COR-L47 (cell line): ENCODE measurements around the gene ZBTB6.
A peak's percentile ranks its signal among the peaks of the same experiment; 100 is the strongest.

Experiments
- DNase-seq: peaks from one replicate; lab custom pipeline; 2025; lab: John Stamatoyannopoulos, UW

ZBTB6 gene, protein sequence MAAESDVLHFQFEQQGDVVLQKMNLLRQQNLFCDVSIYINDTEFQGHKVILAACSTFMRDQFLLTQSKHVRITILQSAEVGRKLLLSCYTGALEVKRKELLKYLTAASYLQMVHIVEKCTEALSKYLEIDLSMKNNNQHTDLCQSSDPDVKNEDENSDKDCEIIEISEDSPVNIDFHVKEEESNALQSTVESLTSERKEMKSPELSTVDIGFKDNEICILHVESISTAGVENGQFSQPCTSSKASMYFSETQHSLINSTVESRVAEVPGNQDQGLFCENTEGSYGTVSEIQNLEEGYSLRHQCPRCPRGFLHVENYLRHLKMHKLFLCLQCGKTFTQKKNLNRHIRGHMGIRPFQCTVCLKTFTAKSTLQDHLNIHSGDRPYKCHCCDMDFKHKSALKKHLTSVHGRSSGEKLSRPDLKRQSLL

DNA sequence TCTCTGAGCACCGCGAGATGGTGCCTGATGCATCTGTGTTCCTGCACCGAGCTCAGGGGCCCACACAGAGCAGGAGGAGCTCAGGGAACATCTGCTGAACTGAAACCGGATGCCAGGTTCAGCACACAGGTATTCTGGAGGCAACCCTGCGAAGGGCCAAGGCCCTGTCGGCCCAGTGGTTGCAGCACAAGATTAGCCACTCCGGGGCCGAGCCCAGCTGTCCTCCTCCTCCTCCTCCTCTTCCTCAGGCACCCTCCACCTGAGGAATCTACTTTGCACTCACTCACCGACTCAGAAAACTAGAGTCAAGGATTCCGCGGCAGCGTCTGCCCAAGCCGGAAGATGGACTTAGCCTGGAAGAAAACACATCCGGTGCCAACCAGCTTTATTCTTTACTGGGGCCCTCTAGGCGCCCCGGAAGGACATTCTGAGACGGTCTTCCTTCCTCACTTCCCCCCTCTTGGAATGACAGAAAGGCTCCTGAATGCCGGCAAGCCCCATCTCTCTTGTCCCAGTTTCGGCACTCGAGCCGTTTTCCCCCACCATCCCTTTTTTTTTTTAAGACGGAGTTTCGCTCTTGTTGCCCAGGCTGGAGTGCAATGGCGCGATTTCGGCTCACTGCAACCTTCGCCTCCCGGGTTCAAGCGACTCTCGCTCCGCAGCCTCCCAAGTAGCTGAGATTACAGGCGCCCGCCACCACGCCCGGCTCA is at the start of gene ZBTB6:
TSS of gene ZBTB6 (minus strand) at position 360 of the 710 bp plus-strand sequence. CDS start 1,251 bp downstream, outside the sequence.
- DNase-seq: peak; percentile 82

DNA sequence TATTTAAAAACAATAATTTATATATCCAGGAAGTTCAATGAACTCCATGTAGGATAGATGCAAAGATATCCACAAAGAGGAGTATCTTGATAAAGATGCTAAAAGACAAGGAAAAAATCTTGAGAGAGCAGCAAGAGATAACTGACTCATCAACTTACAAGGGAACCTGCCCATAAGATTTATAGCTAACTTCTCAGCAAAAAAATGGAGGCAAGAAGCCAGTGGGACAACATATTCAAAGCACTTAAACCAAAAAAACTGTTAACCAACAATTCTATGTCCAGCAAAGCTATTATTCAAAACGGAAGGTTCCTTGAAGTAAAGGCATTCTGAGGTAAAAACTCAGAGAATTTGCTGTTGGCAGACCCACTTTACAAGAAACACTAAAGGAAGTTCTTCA is 48.0 kb upstream of the ZBTB6 start:
- DNase-seq: no peak

DNA sequence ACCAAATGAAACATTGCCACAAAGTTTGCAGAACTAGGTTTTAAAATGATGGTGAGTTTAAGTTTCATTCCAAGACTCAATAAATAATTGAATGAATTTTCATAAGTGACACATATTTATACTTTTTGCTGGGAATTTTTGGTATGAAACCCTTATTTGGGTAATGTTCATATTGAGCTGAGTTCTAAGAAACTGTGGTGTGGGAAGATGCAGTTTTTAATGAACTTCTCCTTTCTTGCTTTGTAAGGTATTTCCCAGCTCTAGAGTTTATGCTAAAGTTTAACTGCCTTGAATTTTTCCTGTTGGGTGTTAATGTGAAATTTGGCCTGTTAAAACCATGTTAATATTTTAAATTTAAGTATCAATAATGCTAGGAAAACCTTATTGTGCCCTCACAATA is 42.8 kb upstream of the ZBTB6 start:
- no peak for DNase-seq

DNA sequence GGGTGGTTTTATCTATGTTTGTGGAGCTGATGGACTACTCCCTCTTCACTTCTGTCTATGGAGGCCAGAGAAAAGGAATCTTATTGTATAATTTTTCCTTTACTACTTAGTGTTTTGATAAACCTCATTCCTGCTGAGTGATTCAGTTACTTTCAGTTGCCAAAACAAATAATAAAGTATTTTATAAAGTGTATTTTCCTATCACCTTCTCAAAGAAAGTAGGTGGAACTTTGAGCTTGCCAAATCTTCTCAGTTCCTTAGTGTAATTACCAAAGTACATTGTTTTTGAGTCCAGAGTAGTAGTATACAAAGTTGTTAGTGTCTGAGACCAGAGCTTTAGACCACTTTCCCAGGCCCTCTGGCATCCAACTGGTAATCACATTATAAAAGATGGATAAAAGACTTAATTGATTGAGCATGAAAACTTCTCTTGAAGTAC is 41.1 kb upstream of the ZBTB6 start:
- no peak for DNase-seq

DNA sequence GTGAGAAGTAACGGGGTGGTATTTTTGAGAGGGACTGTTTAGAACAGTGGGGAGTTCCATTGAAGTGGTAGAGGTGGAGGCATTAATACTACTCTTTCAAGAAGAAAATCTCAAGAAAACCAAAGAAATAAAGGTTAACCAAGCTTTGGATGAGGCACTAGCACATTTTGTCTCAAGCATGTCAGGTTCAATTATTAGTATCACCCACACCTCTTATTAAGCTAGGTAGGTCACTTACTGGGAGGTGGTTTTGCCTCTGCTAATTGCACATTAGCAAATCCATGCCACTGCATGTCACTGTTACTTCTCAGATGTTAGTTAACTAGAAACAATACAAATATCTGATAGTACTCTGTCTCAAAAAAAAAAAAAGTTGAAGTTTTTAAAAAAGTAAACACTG is 37.9 kb upstream of the ZBTB6 start:
- no peak for DNase-seq

DNA sequence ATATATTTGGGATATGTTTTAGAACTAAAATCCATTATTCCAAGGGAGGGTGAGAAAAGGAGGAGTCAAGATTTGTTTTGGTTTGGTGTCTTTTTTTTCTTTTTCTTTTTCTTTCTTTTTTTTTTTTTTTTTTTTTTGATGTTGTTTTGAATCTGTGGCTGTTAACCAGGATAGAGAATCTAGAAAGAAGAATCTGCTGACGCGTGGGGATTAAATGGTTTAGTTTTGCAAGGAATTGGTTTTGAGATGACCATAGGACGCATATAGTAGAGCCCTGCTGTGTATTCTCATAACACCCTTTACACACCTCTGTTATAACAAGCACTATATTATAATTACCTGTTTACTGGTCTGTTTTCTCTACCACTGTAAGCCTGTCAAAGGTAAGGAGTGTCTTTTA is 37.1 kb upstream of the ZBTB6 start:
- no peak for DNase-seq

DNA sequence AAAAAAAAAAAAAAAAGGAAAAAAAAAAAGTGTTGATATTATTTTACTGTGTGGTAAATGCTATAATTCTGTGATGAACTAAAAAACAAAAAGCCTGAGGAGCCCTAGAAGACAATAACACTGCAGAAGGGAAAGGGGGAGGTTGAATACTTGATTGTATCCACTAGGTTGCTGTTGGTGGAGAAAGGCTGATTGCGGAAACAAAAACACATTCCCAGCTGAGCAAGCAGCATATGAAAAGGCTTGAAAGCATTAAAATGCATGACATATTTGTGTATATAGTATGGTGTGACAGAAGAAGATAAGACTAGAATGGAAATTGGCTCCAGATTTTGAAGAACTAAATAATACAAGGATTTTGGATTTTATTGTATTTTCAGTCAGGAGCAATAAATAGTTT is 36.6 kb upstream of the ZBTB6 start:
- no peak for DNase-seq

DNA sequence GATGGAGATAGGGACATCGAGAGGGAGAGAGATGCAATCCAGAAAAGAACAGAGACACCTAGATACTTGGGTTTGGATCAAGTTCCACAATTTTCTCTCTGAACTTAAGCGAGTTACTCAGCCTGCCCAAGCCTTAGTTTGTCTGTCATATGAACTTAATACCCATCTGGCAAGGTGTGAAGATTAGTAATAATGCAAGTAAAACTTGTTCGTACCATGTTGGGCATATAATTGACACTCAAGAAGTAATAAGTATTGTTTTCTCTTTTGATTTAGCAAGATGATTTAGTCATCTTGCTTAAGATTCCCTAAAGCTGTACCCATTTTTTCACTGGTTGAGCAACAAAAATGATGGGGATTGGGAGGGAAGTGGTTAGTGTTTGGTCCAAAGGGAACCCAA is 35.2 kb upstream of the ZBTB6 start:
- no peak for DNase-seq

DNA sequence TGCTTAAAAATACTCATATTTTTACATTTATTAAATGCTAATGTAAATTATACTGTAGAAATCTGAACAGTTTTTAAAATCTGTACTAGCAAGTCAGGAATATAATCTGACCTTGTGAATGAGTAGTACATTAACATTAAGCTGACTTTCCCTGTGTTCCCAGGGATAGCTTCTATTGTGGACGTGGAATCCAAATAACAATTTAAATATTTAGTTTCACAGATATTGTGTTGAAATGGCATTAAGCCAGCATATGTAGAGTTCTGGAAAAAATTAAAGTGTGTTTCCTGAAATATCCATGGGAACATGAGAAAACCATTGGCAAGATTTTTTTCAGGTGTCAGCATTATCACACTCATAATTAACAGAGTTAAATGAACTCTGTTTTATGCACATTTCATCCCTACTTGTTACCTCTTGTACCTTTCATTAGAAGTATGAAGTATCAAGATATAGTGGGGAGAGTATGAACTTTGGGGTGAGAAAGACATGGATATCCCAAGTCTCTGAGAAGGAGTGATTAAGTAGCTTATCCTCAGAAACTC is 33.4 kb upstream of the ZBTB6 start:
- DNase-seq: no peak

DNA sequence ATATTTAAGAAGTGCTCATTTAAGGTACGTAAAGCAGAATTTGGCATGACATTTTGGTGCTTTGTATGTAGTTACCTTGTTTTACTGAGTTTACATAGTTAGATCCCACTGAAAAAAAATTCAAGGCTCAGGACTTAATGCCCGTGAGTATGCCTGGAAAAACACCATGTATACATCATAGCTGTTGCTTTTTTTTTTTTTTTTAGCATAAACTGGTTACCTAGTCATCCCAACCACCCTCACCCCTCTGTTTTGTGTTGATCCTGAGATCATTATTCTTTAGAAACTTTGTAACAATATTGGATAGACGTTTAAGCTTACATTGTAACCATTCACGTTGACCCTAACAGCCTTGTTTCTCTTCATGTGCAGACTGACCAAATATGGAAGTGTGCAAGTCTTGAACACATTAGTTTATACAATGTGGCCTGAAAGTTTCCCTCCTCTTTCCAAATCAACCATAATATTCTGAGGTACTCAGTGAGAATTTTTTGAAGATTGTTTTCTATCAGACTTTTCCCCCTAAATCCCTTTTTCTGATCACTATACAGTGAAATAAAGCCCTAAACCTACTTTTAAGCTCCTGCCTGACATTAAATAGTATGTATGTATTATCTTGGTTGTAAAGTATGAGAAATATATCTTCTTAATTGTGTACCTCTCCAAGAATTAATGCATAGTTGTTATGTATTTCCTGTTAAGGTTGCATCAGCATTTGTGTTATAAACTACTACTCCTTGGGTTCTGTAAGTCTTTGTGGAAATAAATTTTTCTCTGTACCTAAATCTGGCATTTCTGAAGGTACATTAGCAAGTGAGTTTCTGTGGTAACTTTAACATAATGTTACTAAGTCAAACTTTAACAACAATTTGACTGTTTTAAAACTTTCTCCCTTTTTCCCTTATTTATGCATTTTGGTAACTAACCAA is 32.1 kb upstream of the ZBTB6 start:
- no peak for DNase-seq

DNA sequence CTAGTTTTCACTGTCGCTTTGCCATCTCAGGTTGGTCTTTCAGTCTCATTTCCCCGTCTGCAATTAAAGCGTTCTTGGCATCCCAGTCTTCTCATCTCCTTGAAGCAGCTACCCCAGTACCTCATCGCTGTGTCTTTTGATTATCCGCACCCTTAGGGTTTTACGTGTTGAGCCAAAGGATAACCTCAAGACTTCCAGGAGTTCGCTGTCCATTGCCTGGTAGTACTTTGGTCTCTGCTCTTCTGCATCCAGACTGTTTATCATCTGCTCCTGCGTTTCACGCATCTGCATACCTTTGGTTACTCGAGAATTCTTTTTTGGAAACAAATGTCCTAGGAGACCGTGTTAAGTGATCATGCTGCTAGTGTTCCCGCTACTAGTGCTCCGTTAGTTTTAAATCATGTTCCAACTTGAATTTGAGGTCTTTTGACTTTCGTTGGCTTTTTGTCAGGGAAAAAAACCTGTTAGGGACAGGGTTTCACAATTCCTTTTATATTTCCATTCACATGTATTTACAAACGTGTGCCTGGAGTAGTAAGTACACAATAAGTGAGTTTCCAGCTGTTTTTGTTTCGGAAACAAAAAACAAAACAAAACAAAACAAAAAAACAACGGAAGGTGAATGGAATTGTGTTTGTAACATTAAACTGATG is 28.6 kb upstream of the ZBTB6 start:
- DNase-seq: no peak

DNA sequence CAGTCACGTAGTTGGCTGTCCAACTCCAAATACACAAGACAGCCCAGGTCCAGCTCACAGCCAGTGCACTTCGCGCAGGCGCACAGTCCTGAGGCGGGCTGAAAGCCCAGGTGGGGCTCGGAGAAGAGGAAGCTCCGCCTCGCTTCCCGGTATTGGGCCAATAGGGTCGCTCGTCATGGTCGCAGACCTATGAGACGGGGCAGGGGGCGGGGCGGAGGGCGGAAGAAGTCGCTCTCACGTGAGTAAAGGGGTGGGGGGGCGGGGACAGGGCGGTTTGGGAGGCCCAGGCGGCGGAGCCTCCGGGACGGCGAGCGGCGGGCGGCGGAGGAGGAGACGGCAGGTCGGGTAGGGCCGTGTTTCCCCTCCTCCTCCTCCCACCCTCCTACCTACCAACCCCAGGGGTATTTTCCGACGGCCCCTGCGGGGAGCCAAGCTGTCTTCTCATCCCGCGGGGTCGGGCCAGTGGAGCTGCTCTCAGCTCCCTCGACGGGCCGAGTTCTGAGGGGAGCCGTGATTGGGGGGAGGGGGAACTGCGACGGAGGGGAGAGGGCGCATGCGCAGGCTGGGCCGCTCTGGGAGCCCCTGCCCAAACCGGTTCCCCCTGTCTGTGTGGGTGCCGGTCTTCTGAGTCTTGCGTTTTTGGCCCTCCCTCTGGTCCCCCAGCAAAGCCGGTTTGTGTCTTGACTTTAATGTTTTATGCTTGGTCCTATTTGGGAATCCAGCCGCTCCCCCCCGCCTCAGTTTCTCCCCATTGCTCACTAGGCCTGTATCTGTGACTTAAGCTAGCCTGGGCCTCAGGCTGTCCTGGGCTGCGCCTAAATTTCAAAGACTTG is 27.8 kb upstream of the ZBTB6 start, which contains the start of gene RABGAP1:
TSS of gene RABGAP1 (plus strand) at position 272 of the 833 bp plus-strand sequence. CDS start 16,040 bp downstream, outside the sequence.
- peak; percentile 99 for DNase-seq

DNA sequence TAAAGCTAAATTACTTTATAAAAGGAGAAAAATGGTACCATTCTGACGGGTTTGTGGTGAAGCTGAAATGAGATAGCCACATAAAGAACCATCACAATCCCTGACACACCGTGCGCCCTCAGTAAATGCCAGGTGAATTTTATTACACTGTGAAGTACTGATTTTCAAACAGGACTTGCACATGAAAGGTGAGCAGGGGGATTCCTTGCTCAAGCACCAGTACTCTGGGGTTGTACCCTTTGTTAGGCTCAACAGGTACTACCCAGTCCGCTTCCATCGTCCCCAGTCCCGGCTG is 27.3 kb upstream of the ZBTB6 start:
- DNase-seq: no peak

DNA sequence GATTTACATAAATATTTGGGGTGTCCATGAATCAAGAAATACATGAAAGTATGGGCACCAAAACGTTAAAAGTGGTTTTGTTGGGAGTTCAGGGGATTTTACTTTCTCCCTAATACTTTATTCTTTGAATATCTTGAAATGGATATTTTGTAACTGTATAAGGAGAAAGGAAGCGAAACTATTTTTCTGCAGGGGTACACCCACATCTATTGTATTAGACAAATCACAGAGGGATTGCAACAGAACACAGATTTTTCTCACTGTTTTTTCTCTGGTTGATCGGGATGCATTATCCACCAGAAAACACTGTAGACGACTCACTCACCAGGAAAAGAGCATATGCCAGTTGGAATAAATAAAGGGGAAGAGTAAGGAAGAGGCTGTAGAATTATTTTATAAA is 26.5 kb upstream of the ZBTB6 start:
- DNase-seq: no peak

DNA sequence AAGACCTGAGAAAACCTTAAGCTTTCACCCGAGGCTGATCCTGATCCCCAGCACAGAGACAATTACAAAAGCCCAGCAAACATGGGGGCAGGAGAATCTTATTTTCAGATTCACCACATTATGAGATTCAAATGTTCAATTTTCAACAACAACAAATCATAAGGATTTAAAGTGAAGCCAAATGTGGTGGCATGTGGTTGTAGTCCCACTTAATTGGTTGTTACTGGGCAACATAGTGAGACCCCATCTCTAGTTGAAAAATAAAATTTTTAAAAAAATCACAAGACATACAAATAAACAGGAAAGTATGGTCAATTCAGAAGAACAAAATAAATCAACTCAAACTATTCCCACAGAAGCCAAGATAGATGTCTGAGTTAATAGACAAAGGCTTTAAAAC is 23.8 kb upstream of the ZBTB6 start:
- no peak for DNase-seq

DNA sequence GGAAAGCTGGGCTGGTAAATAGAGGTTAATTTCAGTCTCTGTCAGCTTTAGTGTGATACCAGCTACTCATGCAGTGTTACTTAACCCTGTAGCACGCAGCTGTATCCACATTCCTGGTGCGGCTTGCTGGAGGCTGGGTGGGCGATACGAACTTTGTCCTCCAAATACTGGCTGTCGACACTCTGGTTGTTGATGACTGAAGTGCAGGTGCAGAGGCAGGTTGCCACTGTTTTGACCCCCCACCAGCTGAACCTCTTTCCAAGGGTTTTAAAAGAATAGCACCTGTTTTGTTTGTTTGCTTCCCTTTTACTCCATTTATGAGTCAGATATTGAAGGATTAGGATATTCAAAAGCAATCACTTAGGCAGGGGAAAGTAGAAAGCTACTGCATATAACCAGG is 23.3 kb upstream of the ZBTB6 start:
- DNase-seq: no peak

DNA sequence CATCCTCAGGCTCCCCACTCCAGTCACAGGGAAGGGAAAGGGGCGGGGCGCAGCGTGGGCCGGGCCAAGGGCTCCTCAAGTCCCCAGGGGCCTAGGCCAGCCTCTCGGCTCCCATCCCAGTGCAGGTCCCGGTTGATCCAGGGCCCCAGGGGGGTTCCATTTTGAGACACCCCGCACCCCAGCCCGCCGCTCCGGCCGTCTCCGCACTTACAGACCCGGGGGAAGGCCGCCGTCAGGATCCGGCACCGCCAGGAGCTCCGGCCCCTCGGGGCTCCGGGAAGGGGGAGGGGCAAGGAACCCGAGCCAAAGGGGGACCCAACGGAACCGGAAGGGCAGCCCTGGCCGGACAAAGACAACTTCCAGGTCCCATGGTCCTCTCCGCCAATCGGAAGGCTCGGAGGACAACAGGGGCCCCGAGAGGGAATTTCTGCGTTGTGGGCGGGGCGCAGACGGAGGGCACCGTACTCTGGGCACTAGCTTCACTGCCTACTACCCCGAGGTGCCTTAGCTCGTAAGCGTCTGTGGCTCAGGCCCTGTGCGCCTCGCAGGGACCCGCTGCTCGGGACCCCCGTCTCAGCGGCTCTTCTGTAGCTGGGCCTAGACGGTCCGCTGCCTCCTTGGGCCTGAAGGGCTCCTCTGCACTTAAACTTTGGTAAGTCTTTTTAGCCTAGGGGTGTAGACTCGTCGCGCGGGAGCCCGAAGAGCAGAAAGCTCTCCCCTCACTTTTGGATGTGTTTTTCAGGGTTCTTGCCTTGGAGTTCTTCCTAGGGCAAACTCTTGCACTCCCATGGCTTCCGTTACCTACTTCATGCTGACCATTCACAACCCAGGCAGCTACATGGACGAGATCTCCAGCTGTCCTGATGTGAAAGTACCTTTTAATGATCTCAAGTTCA is 18.4 kb upstream of the ZBTB6 start, which contains the start of gene ZBTB26:
TSS of gene ZBTB26 (minus strand) at position 287 of the 896 bp plus-strand sequence. CDS start 11,578 bp downstream, outside the sequence.
- DNase-seq: peak; percentile 89

DNA sequence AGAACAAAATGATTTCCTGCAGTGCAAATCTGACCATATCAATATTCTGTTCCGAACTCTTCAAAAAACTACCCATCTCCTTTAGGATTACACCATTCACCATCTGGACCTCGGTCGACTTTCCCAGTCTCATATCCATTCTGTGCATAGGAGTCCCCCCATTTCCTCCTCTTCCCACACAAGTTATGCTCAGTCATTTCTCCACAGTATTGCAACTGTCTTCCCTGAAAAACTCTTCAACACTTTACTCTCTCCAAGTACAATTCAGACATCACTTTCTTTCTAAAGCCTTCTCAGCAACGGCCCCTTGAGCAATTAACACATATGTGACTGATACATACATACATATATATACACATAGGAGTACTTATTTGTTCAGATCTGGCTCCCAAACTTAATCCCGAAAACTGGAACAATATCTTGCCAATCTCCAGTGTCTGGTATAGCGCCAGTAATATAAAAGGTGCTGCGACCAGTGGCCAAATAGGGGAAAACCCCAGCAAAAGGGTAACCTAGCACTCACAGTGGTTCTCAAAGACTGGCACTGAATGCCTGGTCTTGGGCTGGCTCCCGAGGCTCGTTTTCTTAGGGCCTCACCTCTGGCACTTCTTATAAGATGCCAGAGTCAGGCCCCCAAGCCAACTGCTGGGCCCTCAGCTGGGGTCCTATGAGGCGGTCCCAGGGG is 17.6 kb upstream of the ZBTB6 start:
- no peak for DNase-seq
